H9 (cell line): ENCODE results near the gene NDUFV3. TPM values are rescaled to one million over a fixed set of nuclear protein-coding genes. Genes with fewer than 3 reads are reported as not detected.

ENCODE experiments used
- DNase-seq: peaks from one replicate; pipeline ENCODE4 v3.0.0-alpha.2; 2017
- H2AFZ ChIP-seq: one replicate; pipeline ENCODE4 v1.6.1; 2013; ENCODE audit warnings: mild to moderate bottlenecking, low read length, control low read depth, moderate library complexity
- H2AK5ac ChIP-seq: 2 replicates; pipeline ENCODE4 v1.6.1; 2013; ENCODE audit warnings: low read length, control low read depth, mixed read lengths; ENCODE audit not compliant: insufficient read length
- H2BK120ac ChIP-seq: one replicate; pipeline ENCODE4 v1.6.1; 2013; ENCODE audit warnings: low read depth, mild to moderate bottlenecking, low read length, control low read depth, inconsistent platforms; ENCODE audit not compliant: poor library complexity, severe bottlenecking
- H2BK12ac ChIP-seq: 2 replicates; pipeline ENCODE4 v1.6.1; 2013; ENCODE audit warnings: low read length, control low read depth, mixed read lengths, low read depth; ENCODE audit not compliant: insufficient read length
- H2BK15ac ChIP-seq: 2 replicates; pipeline ENCODE4 v1.6.1; 2013; ENCODE audit warnings: low read depth, low read length, control low read depth
- H2BK20ac ChIP-seq: one replicate; pipeline ENCODE4 v1.6.1; 2013; ENCODE audit warnings: low read depth, mild to moderate bottlenecking, low read length, control low read depth, inconsistent platforms; ENCODE audit not compliant: poor library complexity, severe bottlenecking
- H2BK5ac ChIP-seq: 2 replicates; pipeline ENCODE4 v1.6.1; 2013; ENCODE audit warnings: low read length, control low read depth, mixed read lengths; ENCODE audit not compliant: insufficient read length
- H3K14ac ChIP-seq: 2 replicates; pipeline ENCODE4 v1.6.1; 2013; ENCODE audit warnings: low read length, control low read depth; ENCODE audit not compliant: insufficient read depth
- H3K18ac ChIP-seq: 2 replicates; pipeline ENCODE4 v1.6.1; 2013; ENCODE audit warnings: low read depth, mild to moderate bottlenecking, mixed read lengths, low read length, control low read depth; ENCODE audit not compliant: insufficient read length
- H3K23ac ChIP-seq: 2 replicates; pipeline ENCODE4 v1.6.1; 2013; ENCODE audit warnings: low read length, control low read depth, mixed read lengths, low read depth; ENCODE audit not compliant: insufficient read length
- H3K23me2 ChIP-seq: 2 replicates; pipeline ENCODE4 v1.6.1; 2013; ENCODE audit warnings: low read depth, mild to moderate bottlenecking, mixed read lengths, low read length, control low read depth; ENCODE audit not compliant: insufficient read length, poor library complexity, severe bottlenecking
- H3K27ac ChIP-seq: 2 replicates; pipeline ENCODE4 v1.5.1; 2013; ENCODE audit warnings: low read length, control low read depth, mixed read lengths, low read depth; ENCODE audit not compliant: insufficient read length
- H3K27me3 ChIP-seq: 2 replicates; pipeline ENCODE4 v1.6.1; 2013; ENCODE audit warnings: low read length, control low read depth, inconsistent platforms; ENCODE audit not compliant: insufficient read depth
- H3K4ac ChIP-seq: 2 replicates; pipeline ENCODE4 v1.6.1; 2013; ENCODE audit warnings: low read depth, mild to moderate bottlenecking, control low read depth, inconsistent platforms, low read length, moderate library complexity
- H3K4me1 ChIP-seq: 2 replicates; pipeline ENCODE4 v1.6.1; 2013; ENCODE audit warnings: low read length, control low read depth, inconsistent platforms; ENCODE audit not compliant: insufficient read depth
- H3K4me2 ChIP-seq: 2 replicates; pipeline ENCODE4 v1.6.1; 2013; ENCODE audit warnings: low read length, control low read depth, mixed read lengths; ENCODE audit not compliant: insufficient read length, insufficient read depth
- H3K56ac ChIP-seq: 2 replicates; pipeline ENCODE4 v1.6.1; 2013; ENCODE audit warnings: low read depth, mild to moderate bottlenecking, mixed read lengths, low read length, control low read depth; ENCODE audit not compliant: insufficient read length
- H3K79me1 ChIP-seq: 2 replicates; pipeline ENCODE4 v1.6.1; 2013; ENCODE audit warnings: low read depth, mild to moderate bottlenecking, moderate library complexity, low read length, control low read depth, inconsistent platforms; ENCODE audit not compliant: insufficient read depth, poor library complexity, severe bottlenecking
- H3K79me2 ChIP-seq: 2 replicates; pipeline ENCODE4 v1.6.1; 2013; ENCODE audit warnings: low read length, control low read depth, inconsistent platforms; ENCODE audit not compliant: insufficient read depth
- H3K9ac ChIP-seq: 2 replicates; pipeline ENCODE4 v1.6.1; 2013; ENCODE audit warnings: low read length, control low read depth, mixed read lengths; ENCODE audit not compliant: insufficient read length; ENCODE audit errors: extremely low read depth
- H3K9me3 ChIP-seq: one replicate; pipeline ENCODE4 v1.6.1; 2013; ENCODE audit warnings: low read depth, low read length, inconsistent platforms; ENCODE audit not compliant: control insufficient read depth
- H3T11ph ChIP-seq: one replicate; pipeline ENCODE4 v1.6.1; 2013; ENCODE audit warnings: mild to moderate bottlenecking, low read length, control low read depth, inconsistent platforms
- H4K20me1 ChIP-seq: one replicate; pipeline ENCODE4 v1.6.1; 2013; ENCODE audit not compliant: control insufficient read depth, insufficient read length, insufficient read depth
- H4K5ac ChIP-seq: 2 replicates; pipeline ENCODE4 v1.6.1; 2013; ENCODE audit warnings: low read depth, mild to moderate bottlenecking, mixed read lengths, low read length, control low read depth; ENCODE audit not compliant: insufficient read length
- H4K8ac ChIP-seq: replicated peaks from 2 replicates; pipeline ENCODE4 v1.6.1; 2013; ENCODE audit warnings: low read length, control low read depth, mixed read lengths, low read depth; ENCODE audit not compliant: insufficient read length
- H4K91ac ChIP-seq: 2 replicates; pipeline ENCODE4 v1.6.1; 2013; ENCODE audit warnings: low read depth, mild to moderate bottlenecking, moderate library complexity, mixed read lengths, low read length, control low read depth; ENCODE audit not compliant: insufficient read length
- H3K27ac Mint-ChIP-seq, 3 experiments: 2 replicates in 2 of 3; 3 replicates in 1 of 3; pipeline ENCODE4 v1.8.0; 2020 to 2021; ENCODE audit warnings: mixed read lengths in 3 of 3, mild to moderate bottlenecking in 1 of 3, moderate library complexity in 1 of 3
- H3K27me3 Mint-ChIP-seq: 2 replicates; pipeline ENCODE4 v1.8.0; 2021; ENCODE audit warnings: low read depth, mild to moderate bottlenecking, moderate library complexity, mixed read lengths
- H3K36me3 Mint-ChIP-seq, 3 experiments: 2 replicates in 2 of 3; 3 replicates in 1 of 3; pipeline ENCODE4 v1.8.0; 2020 to 2021; ENCODE audit warnings: low read depth in 3 of 3, mixed read lengths in 3 of 3; ENCODE audit not compliant: insufficient read depth in 1 of 3
- H3K4me1 Mint-ChIP-seq, 2 experiments: 2 replicates each; pipeline ENCODE4 v1.8.0; 2020; ENCODE audit warnings: mixed read lengths in 2 of 2
- H3K4me3 Mint-ChIP-seq, 2 experiments: 2 replicates in 1 of 2; 3 replicates in 1 of 2; pipeline ENCODE4 v1.8.0; 2020 to 2021; ENCODE audit warnings: mild to moderate bottlenecking in 2 of 2, mixed read lengths in 2 of 2, moderate library complexity in 1 of 2
- H3K9me3 Mint-ChIP-seq, 2 experiments: 2 replicates in 1 of 2; 3 replicates in 1 of 2; pipeline ENCODE4 v1.8.0; 2020; ENCODE audit warnings: mild to moderate bottlenecking in 2 of 2, mixed read lengths in 2 of 2, moderate library complexity in 1 of 2
- WGBS: extraction: QIAGEN DNeasy Blood & Tissue Kit; methylation state at CpG from one replicate; pipeline ENCODE4 v1.1.7; 2013; ENCODE audit warnings: missing lambda C conversion rate, low lambda C conversion rate, mixed read lengths; ENCODE audit not compliant: insufficient read length; ENCODE audit errors: extremely low coverage; 5-methylcytosine and 5-hydroxymethylcytosine counted together
- total RNA-seq: library from RNA; stranded (reverse); gene quantifications from 2 replicates; pipeline ENCODE4 v1.2.1, GENCODE V29; 2021
- TF ChIP-seq, protein P1 (sequence below): fragments of 200-600 bp; sonication (generic); conservative IDR thresholded peaks from 3 replicates; pipeline ENCODE4 v1.8.0; 2021; ENCODE audit warnings: antibody characterized with exemption, mild to moderate bottlenecking

Gene NDUFV3
- total RNA-seq, 1 experiment from 2014 or later, result 35.6 TPM

DNA sequence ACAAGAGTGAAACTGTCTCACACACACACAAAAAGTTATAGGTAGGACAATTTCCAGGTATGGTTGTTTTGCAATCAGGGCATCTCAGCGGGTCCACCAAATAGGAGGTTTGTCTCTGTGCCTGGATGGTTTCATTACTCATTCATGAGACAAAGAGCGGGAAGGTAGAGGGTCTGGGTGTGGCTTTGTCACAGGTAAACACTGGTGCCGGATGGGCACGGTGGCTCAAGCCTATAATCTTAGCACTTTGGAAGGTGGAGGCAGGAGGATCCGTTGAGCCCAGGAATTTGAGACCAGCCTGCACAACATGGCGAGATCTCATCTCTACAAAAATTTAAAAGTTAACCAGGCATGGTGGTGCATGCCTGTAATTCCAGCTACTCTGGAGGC, 48.6 kb downstream of the NDUFV3 start:
- no peaks in the 10 kb centered on the region for H3K79me1 ChIP-seq
- H3K4me2 ChIP-seq, result no peak overlapping the region
- no peak overlapping the region for H2BK120ac ChIP-seq
- H3K27me3 Mint-ChIP-seq, result no peaks in the 10 kb centered on the region
- H2BK15ac ChIP-seq, result no peak overlapping the region
- no peak for DNase-seq
- WGBS, result no CpG with 5 or more reads among the region's 6 CpGs
- no peak overlapping the region for H2BK20ac ChIP-seq
- no peak overlapping the region for H2AK5ac ChIP-seq
- no peak overlapping the region for H3T11ph ChIP-seq
- H2BK5ac ChIP-seq, result no peak overlapping the region
- H3K4me3 Mint-ChIP-seq, result no peak overlapping the region
- no peaks in the 10 kb centered on the region for H3K23me2 ChIP-seq
- no peaks in the 10 kb centered on the region for H3K27me3 ChIP-seq
- no peak overlapping the region for H3K27ac ChIP-seq
- H3K56ac ChIP-seq, result no peak overlapping the region
- H3K9me3 Mint-ChIP-seq, result peaks cover 0 to 6% of the 10 kb centered on the region in 2 experiments; a peak in 2 of 5 replicates
- H3K79me2 ChIP-seq, result no peaks in the 10 kb centered on the region
- H3K9me3 ChIP-seq, result no peaks in the 10 kb centered on the region
- no peak overlapping the region for H4K8ac ChIP-seq
- H3K36me3 Mint-ChIP-seq, result peaks cover 7 to 13% (median 10%) of the 10 kb centered on the region in 3 experiments; a peak in 4 of 7 replicates
- H3K9ac ChIP-seq, result no peak overlapping the region
- no peaks in the 10 kb centered on the region; the same call in 1 of the 2 replicates for H3K4me1 ChIP-seq
- no peak overlapping the region for H3K4ac ChIP-seq
- no peak overlapping the region for H3K23ac ChIP-seq
- H2AFZ ChIP-seq, result no peak overlapping the region
- H4K20me1 ChIP-seq, result no peaks in the 10 kb centered on the region
- H3K18ac ChIP-seq, result no peak overlapping the region
- H4K91ac ChIP-seq, result no peak overlapping the region
- no peak overlapping the region for H4K5ac ChIP-seq
- no peak overlapping the region for H2BK12ac ChIP-seq
- TF ChIP-seq, protein P1, sequence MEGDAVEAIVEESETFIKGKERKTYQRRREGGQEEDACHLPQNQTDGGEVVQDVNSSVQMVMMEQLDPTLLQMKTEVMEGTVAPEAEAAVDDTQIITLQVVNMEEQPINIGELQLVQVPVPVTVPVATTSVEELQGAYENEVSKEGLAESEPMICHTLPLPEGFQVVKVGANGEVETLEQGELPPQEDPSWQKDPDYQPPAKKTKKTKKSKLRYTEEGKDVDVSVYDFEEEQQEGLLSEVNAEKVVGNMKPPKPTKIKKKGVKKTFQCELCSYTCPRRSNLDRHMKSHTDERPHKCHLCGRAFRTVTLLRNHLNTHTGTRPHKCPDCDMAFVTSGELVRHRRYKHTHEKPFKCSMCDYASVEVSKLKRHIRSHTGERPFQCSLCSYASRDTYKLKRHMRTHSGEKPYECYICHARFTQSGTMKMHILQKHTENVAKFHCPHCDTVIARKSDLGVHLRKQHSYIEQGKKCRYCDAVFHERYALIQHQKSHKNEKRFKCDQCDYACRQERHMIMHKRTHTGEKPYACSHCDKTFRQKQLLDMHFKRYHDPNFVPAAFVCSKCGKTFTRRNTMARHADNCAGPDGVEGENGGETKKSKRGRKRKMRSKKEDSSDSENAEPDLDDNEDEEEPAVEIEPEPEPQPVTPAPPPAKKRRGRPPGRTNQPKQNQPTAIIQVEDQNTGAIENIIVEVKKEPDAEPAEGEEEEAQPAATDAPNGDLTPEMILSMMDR, result no peak
- peak overlapping the region in 2 of 3 experiments; percentile 23 to 89; a peak in 3 of 7 replicates for H3K27ac Mint-ChIP-seq
- peaks cover 32 to 42% of the 10 kb centered on the region in 2 experiments for H3K4me1 Mint-ChIP-seq
- no peak overlapping the region for H3K14ac ChIP-seq
